Cardiac fibroblast (primary cell): ENCODE measurements around the gene C16orf96.

Source experiments
- DNase-seq, 2 donors: peaks; one replicate each; pipeline versions ENCODE4 v3.0.0 to v3.0.0-alpha.2; 2010; ENCODE audit warnings: low read depth in 2 of 2
- H3K4me3 ChIP-seq, 2 donors: replicated peaks in 1 of 2; 1 replicate in 1 of 2; 2 replicates in 1 of 2; pipeline ENCODE4 v1.5.1; 2011; ENCODE audit warnings: low read depth in 2 of 2, low read length in 2 of 2, mild to moderate bottlenecking in 2 of 2, moderate library complexity in 1 of 2
- TF ChIP-seq, protein P1 (sequence below): IDR thresholded peaks from one replicate; pipeline ENCODE4 v1.5.1; 2011; ENCODE audit warnings: low read depth, mild to moderate bottlenecking, low read length, inconsistent platforms

C16orf96 gene

DNA sequence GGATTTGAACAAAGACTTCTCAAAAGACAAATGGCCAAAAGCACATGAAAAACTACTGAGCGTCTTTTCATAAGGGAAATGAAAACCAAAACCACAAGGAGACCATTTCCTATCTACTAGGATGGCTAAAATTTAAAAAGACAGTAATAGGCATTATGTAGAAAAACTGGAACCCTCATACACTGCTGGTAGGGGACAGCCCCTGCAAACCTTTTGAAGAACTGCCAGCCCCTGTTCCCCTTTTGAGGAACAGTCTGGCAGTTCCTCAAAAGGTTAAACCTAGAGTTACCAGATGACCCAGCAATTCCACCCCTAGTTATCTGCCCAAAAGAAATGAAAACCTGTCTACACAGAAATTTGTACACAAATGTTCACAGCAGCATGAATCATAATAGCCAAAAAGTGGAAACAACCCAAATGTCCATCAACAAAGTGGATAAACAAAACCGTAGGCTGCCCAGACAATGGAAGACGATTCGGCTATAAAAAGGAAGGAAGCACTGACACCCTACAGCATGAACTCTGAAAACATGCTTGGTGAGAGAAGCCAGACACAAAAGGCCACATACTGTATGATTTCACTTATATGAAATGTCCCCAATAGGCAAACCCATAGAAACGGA, 40.4 kb upstream of the C16orf96 start:
- H3K4me3 ChIP-seq: no peak overlapping the region
- TF ChIP-seq, protein P1, sequence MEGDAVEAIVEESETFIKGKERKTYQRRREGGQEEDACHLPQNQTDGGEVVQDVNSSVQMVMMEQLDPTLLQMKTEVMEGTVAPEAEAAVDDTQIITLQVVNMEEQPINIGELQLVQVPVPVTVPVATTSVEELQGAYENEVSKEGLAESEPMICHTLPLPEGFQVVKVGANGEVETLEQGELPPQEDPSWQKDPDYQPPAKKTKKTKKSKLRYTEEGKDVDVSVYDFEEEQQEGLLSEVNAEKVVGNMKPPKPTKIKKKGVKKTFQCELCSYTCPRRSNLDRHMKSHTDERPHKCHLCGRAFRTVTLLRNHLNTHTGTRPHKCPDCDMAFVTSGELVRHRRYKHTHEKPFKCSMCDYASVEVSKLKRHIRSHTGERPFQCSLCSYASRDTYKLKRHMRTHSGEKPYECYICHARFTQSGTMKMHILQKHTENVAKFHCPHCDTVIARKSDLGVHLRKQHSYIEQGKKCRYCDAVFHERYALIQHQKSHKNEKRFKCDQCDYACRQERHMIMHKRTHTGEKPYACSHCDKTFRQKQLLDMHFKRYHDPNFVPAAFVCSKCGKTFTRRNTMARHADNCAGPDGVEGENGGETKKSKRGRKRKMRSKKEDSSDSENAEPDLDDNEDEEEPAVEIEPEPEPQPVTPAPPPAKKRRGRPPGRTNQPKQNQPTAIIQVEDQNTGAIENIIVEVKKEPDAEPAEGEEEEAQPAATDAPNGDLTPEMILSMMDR: no peak
- peak; percentile 36 to 46 for DNase-seq

DNA sequence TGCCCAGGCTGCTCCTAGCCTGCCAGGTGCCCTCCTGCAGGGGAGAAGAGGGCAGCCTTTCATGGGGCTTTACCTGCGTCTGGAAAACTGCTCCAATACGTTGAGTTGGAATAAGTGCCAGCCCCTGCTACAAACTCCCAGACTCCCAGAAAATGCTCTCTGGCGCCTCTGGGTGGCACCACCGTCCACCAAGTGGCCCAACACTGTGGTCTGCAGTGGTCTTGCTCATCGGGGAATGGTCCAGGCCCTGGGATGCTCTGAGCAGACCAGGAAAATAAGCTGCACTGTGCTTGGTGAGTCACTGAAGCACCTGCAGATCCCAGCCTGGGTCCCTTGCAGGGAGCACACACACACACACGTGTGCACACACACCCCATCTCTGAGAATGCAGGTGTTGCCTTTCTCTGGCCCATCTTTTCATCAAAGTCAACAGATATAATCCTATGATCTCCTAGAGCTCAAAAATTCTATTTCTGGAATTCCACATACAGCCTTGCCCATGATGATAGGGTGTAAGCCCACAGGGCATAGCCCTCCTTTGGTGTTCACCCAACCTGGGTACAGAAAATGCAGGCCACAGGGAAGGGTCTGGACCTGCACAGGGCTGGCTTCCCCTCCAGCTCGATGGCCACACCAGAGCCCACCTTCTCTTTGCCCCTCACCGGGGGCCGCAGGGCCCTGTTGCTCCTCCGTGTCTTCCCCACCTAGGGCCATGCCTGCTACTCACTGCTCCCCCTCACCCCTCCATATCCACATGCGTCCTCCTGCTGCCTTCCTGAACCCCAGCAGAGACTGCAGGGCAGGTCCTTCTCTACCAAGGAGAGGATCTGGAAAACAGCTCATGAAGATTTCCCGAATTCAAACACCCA, 38.1 kb upstream of the C16orf96 start:
- DNase-seq: peak; percentile 28 to 50
- no peak overlapping the region for H3K4me3 ChIP-seq
- TF ChIP-seq, protein P1: peak; percentile 58

DNA sequence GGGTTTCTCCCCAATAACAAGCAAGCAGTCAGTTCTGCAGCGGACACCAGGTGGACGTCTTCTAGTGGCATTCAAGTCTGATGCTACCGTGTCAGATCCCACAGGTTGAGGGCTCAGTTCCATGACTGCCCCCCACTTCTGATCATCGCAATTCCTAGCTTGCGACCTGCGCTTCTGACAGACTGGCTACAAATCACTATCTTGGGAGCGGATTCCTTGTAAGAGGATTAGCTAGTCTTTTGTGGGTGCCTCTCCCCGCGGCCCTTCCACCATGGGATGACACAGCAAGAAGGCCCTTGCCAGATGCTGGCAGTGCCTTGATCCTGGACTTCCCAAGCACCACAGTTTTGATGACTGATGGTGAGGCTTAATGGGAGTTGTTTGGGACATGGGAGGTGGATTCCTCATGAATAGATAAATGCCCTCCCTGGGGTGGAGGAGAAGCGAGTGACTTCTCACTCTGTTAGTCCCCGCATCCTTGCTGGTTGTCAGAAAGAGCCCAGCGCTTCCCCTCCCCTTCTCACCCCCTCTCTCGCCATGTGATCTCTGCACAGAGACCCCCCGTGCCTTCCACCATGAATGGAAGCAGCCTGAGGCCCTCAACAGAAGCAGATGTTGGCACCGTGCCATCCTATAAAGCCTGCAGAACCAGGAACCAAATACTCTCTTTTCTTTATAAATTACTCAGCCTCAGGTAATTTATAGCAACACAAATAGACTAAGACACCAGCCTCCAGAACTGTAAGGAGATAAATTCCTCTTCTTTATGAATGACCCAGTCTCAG, 36.7 kb upstream of the C16orf96 start:
- TF ChIP-seq, protein P1: no peak
- no peak for DNase-seq
- H3K4me3 ChIP-seq: no peak overlapping the region

DNA sequence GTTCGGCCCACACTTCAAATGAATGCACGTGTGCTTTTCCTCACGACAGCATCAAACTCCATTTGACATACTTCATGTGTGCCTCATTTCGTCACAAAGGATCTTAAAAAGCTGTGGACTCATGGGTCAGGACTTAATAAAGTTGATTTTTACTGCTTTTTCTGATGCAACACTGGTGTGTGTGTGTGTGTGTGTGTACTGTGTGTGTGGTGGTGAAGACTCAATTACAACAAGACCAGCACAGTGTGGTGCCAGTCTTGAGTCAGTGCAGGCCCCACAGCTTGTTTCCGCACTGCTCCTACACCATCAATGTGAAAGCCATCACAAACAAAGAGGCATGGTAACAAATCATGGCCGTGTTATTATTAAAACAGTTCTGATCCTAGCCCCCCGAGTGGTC, 35.2 kb upstream of the C16orf96 start:
- no peak overlapping the region for H3K4me3 ChIP-seq
- no peak for DNase-seq
- TF ChIP-seq, protein P1: no peak

DNA sequence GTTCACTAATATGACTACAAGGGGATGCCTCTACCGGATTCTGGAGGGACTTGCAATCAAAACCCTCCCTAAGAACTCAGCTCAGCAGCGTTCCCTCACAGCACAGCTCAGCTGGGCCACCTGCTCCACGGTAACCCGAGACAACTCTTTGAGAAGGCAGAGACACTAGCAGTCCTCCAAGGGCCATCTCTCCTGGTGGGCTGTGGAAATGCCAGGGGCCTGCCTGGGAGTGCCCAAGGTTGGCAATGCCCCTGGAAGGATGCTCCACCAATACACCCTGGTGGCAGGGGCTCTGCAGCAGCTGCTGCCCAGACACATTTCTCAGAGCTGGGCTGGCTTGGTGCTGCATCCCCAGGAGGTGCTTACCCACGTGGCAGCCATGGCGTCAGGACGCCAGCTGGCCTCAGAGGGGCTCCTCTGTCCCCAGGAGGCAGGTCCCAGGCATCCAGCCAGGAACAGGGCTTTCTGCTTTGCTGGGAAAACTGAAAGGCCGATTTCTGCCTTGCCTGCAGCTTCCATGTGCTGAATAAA, 34.0 kb upstream of the C16orf96 start:
- peak in 1 of 2 donors; percentile 24 for DNase-seq
- TF ChIP-seq, protein P1: no peak
- H3K4me3 ChIP-seq: no peak overlapping the region

DNA sequence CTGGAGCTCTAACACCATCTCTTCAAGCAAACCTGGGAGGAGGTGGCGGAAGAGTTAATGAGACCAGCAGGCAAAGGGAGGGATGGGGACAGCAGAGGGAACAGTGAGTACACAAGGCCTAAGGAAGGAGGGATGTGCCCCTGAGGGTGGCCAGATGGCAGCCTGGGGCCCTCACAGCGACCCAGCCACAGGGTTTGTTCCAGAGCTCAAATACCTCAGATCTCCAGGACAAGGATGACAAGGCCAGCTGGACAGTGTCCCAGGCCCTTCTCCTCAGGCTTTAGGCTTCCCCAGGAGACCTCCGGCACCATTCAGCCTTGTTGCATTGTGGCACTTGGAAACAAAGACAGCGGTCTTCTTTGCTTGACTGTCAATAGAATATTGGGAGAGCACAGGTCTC, 32.5 kb upstream of the C16orf96 start:
- DNase-seq: no peak
- TF ChIP-seq, protein P1: no peak
- H3K4me3 ChIP-seq: no peak overlapping the region
